Measurements from ENCODE around the gene COLEC12. TPM values are rescaled to one million over a fixed set of nuclear protein-coding genes. Genes with fewer than 3 reads are reported as not detected.

COLEC12 gene
- polyA plus RNA-seq, 3 donors = 0.21 to 0.47 (median 0.35) TPM

DNA sequence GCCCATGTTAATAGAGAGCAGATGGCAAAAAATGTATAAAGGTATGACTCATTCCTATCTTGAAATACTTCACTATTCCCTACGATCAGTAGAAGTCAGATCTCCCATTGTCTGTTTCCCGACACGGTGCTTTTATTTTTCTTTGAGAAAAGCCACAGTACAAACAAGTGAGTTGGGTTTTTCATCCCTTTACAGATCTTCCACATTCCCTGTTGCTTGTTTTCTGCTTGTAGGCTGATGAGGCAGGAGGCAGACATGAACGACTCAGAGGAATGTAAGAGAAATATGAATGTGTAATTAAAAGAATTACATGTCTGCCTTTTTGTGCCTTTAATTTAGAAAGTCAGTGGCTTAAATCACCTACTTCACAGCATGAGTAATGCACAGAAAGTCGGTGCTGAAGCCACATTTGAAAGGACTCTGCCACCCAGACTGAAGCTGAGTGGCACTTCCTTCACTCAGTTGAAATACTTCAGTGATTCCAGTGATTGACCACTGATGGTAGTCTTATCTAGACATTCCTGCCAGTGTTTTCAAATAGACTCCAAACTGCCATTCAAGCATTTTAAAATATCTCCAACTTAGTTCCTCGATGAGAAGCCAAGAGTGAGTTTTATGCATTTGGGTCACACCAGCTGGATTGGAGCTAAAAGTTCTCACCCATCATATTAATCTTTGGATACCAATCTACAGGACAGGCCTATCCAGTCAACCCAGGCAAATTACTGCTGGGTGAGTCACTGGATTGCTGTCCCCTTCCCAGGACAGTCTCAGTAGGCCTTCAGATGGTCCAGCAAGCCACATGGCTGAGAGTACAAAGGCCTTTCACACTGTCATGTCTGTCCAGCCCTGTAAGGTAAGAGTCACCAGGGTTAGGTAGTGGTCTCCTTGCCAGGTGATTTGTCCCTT lies 79.0 kb downstream of the COLEC12 start:
- DNase-seq = no peak
- H3K4me1 Mint-ChIP-seq = peaks cover 5% of the 10 kb centered on the region
- no peak overlapping the region for H2AFZ ChIP-seq (ENCODE audit: insufficient read depth, low read depth, low read length, poor library complexity, severe bottlenecking)
- H3K4me2 ChIP-seq (replicated peaks; ENCODE audit: extremely low read depth, low read length, poor library complexity, severe bottlenecking) = no peak overlapping the region
- H3K27ac Mint-ChIP-seq = no peak overlapping the region
- no peaks in the 10 kb centered on the region for H3K9me3 ChIP-seq (replicated peaks in 1 of 2; ENCODE audit: control insufficient read depth in 1 of 2, insufficient read depth in 1 of 2, low read length in 2 of 2)
- no peak overlapping the region for H3K27ac ChIP-seq (ENCODE audit: low read depth in 1 of 2, low read length in 2 of 2)
- TF ChIP-seq CTCF (IDR thresholded peaks at IDR 0.05) = no peak
- H3K36me3 Mint-ChIP-seq = no peaks in the 10 kb centered on the region
- H3K9ac ChIP-seq (ENCODE audit: insufficient read depth, low read length, poor library complexity, severe bottlenecking) = no peak overlapping the region
- H3K79me2 ChIP-seq (ENCODE audit: insufficient read depth, low read length) = no peaks in the 10 kb centered on the region
- no peaks in the 10 kb centered on the region for H3K36me3 ChIP-seq (replicated peaks in 1 of 2; ENCODE audit: control insufficient read depth in 1 of 2, insufficient read depth in 2 of 2, low read length in 2 of 2)
- no peaks in the 10 kb centered on the region for H4K20me1 ChIP-seq (ENCODE audit: insufficient read depth, low read length)
- H3K4me1 ChIP-seq (ENCODE audit: control insufficient read depth in 1 of 2, insufficient read depth in 2 of 2, low read length in 2 of 2) = peaks cover 0 to under 1% of the 10 kb centered on the region in 2 donors
- 69% methylated on average over 2 of the region's 6 CpGs for WGBS (ENCODE audit: insufficient coverage)
- H3K27me3 ChIP-seq (ENCODE audit: control insufficient read depth in 2 of 2, insufficient read depth in 2 of 2, low read length in 2 of 2) = no peaks in the 10 kb centered on the region
- peaks cover 1 to 2% (median 2%) of the 10 kb centered on the region in 3 donors for H3K27me3 Mint-ChIP-seq (ENCODE audit: low read depth in 3 of 3)
- no peak overlapping the region for H3K4me3 Mint-ChIP-seq
- intact Hi-C loops (cut with micrococcal nuclease) = no loop called here
- H3K4me3 ChIP-seq (replicated peaks in 1 of 3; ENCODE audit: low read depth in 2 of 3, low read length in 3 of 3) = no peak overlapping the region
- H3K9me3 Mint-ChIP-seq = no peaks in the 10 kb centered on the region

DNA sequence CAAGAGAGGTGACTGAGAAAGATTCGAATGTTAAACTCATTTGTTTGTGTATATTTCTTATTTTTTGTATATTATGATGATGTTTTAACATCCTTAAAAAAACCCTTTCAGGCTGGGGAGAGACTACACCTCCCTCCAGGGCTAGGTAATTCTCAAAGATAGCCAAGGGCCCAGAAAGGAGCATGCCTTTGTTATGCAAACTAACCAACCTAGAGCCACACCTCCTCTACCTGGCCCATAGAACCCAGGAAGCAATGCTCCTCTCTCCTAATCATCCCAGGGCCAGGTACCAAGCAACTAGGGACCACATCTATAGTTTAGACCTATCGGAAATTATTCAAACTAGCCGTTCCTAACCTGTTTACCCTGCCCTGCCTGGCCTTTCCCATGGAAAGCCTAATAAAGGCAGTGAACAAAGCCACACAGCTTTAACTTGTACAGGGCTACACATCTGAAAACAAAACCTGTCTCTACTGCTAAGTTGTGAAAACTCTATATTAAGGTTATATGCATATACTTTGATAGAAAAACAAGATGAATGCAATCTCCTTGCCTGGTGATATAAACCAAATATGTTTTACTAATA lies 79.7 kb downstream of the COLEC12 start:
- H4K20me1 ChIP-seq (ENCODE audit: insufficient read depth, low read length) = no peaks in the 10 kb centered on the region
- Mint-ChIP-seq H3K36me3 (no peaks in the 10 kb centered on the region), H3K27me3 (ENCODE audit: low read depth in 3 of 3) (peaks cover 0 to 2% (median 1%) of the 10 kb centered on the region in 3 donors), H3K27ac (no peak overlapping the region), H3K4me3 (no peak overlapping the region), H3K4me1 (peaks cover 12% of the 10 kb centered on the region), H3K9me3 (no peaks in the 10 kb centered on the region)
- H3K9ac ChIP-seq (ENCODE audit: insufficient read depth, low read length, poor library complexity, severe bottlenecking) = no peak overlapping the region
- no peaks in the 10 kb centered on the region for H3K36me3 ChIP-seq (replicated peaks in 1 of 2; ENCODE audit: control insufficient read depth in 1 of 2, insufficient read depth in 2 of 2, low read length in 2 of 2)
- no peaks in the 10 kb centered on the region for H3K27me3 ChIP-seq (ENCODE audit: control insufficient read depth in 2 of 2, insufficient read depth in 2 of 2, low read length in 2 of 2)
- intact Hi-C loops (cut with micrococcal nuclease) = no loop called here
- H2AFZ ChIP-seq (ENCODE audit: insufficient read depth, low read depth, low read length, poor library complexity, severe bottlenecking) = no peak overlapping the region
- no peak for DNase-seq
- WGBS (ENCODE audit: insufficient coverage) = 95% methylated on average over 2 of the region's 3 CpGs
- no peaks in the 10 kb centered on the region for H3K9me3 ChIP-seq (replicated peaks in 1 of 2; ENCODE audit: control insufficient read depth in 1 of 2, insufficient read depth in 1 of 2, low read length in 2 of 2)
- no peak overlapping the region for H3K27ac ChIP-seq (ENCODE audit: low read depth in 1 of 2, low read length in 2 of 2)
- peaks cover 6 to 7% of the 10 kb centered on the region in 2 donors for H3K4me1 ChIP-seq (ENCODE audit: control insufficient read depth in 1 of 2, insufficient read depth in 2 of 2, low read length in 2 of 2)
- H3K4me2 ChIP-seq (replicated peaks; ENCODE audit: extremely low read depth, low read length, poor library complexity, severe bottlenecking) = no peak overlapping the region
- no peak for TF ChIP-seq CTCF (IDR thresholded peaks at IDR 0.05)
- no peaks in the 10 kb centered on the region for H3K79me2 ChIP-seq (ENCODE audit: insufficient read depth, low read length)
- no peak overlapping the region for H3K4me3 ChIP-seq (replicated peaks in 1 of 3; ENCODE audit: low read depth in 2 of 3, low read length in 3 of 3)

All from CD14-positive monocyte (primary cell).